ENCODE data around the gene ANKRD29.
"Not testable (repeated sequence)": the region's sequence is repeated elsewhere in the genome, so short reads cannot be mapped to it uniquely, and the experiment has no call there.

The ANKRD29 gene

DNA sequence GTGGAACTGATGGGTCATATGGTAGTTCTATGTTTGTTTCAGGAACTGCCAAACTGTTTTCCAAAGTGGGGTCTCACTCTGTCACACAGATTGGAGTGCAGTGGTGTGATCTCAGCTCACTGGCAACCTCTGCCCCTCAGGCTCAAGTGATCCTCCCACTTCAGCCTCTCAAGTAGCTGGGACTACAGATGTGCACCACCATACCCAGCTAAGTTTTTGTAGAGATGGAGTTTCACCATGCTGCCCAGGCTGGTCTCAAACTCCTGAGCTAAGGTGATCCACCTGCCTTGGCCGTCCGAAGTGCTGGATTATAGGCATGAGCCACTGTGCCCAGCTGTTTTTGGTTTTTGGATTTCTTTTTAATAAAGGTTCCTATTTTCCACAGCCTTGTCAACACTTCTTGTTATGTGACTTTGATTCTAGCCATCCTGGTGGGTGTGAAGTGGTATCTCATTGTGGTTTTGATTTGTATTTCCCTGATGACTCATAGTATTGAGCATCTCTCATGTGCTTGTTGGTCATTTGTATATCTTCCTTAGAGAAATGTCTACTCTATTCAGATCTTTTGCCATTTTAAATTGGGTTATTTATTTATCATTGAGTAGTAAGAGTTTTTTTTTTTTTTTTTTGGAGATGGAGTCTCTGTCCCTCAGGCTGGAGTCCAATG lies 99.2 kb downstream of the ANKRD29 start:
- DNase-seq (ENCODE audit: low read depth in 2 of 2, low spot score in 1 of 2), result no peak

DNA sequence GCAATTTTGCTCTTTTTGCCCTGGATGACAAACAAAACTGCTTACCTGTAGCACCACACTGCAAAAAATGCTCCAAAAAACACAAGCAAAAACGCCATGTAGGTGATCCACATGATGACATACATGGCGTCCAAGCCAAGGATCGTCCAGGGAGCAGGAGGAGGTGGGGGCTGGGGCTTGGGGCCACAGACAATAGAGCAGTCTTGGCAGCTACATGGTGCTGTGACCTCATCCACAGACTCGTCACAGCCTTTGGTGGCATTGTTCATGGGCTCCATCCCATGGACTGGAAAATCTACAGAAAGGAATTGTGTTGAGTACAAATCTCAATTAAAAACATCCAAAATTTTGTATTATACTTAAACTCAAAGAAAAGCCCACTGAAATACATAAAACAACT lies 102.5 kb downstream of the ANKRD29 start:
- no peak for DNase-seq (ENCODE audit: low read depth in 2 of 2, low spot score in 1 of 2)

DNA sequence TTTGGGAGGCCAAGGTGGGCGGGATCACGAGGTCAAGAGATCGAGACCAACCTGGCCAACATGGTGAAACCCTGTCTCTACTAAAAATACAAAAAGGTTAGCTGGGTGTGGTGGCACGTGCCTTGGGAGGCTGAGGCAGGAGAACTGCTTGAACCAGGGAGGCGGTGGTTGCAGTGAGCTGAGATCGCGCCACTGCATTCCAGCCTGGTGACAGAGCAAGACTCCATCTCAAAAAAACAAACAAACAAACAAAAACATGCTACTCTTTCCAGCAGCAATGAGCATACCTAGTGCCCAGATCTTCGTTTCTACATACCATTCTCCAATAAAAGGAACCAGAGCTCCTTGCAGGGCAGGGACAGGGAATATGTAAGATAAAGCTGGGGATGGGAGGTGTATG lies 105.2 kb downstream of the ANKRD29 start:
- not testable (repeated sequence) for DNase-seq (ENCODE audit: low read depth in 2 of 2, low spot score in 1 of 2)

DNA sequence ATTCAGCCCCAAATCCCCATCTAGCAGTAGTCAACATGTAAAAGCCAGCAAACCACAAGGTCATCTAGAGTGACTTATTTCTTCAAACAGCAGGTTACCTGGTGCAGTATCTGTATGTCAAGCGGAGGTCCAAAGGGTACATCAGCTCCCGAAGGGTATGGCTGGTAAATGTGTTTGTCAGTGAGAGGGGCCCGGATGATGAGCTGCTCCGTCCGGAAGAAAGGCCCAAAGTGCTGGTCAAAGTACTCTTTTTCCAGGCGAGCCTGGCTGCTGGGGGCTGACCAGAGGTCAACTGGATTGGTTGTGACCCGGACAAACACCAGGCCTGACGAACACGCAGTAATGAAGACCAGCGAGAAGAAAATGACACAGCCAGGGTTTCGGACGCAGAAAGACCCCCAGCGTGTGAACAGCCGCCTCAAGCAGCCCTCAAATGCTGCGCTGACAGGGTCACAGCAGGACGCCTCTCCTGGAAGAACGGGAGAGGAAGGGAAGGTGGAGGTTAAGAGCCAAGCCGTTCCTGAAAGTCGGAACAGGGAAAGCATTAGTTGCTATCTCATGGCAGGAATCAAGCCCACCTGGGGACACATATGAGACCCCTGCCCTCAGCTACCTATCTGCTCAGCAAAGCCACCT lies 106.4 kb downstream of the ANKRD29 start:
- DNase-seq (ENCODE audit: low read depth in 2 of 2, low spot score in 1 of 2), result no peak

DNA sequence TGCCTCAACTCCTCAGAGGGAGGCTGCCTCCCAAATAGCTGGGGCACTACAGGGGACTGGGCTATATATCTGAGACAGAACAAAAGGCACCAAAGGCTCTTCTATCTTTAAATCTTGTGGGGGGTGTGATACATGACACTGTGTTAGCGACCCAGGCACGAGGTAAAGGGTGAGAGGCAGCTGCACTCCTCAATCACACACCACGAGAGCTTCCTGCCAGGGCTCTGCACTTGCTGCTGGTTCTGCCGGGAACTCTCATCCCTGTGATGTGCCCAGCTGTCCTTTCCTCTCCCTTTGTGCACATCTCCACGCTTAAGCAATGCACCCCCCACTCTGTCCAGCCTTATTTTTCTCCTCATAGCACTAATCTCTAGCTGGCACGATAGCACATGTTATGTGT lies 108.8 kb downstream of the ANKRD29 start:
- no peak for DNase-seq (ENCODE audit: low read depth in 2 of 2, low spot score in 1 of 2)

DNA sequence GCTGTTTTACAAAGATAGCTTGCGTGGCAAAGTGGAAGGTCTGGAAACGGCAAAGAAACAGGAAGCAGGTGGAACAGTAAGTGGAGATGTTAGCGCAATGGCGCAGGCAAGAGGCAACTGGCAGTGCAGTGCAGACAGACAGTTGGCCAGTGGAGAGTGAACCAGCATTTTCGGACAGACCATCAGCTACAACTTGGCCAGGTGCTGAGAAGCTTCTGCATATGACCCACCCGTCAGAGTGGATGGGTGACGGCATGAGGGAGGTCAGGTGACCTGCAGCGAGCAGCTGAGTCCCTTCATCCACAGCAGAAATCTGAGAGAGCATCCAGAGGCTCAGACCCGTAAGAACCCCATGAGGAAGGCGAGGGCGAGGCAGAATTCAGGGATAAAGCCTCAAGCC lies 110.2 kb downstream of the ANKRD29 start:
- no peak for DNase-seq (ENCODE audit: low read depth in 2 of 2, low spot score in 1 of 2)

DNA sequence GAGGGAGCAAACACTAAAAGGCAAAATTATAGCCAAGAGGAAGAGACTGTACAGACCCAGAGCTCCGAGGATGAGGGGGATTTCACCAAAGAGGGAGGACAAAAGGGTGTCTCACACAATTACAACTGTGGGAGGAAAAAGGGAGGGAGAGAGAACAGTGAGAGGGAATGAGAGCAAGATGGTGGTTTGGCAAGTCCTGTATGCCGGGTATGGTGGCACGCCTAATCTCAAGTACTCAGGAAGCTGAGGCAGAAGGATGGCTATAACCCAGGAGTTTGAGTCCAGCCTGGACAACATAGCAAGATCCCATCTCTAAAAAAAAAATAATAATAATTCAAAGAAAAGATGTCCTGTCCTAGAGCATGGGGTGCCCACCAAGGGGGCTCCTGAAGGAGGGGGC lies 110.7 kb downstream of the ANKRD29 start:
- no peak for DNase-seq (ENCODE audit: low read depth in 2 of 2, low spot score in 1 of 2)

DNA sequence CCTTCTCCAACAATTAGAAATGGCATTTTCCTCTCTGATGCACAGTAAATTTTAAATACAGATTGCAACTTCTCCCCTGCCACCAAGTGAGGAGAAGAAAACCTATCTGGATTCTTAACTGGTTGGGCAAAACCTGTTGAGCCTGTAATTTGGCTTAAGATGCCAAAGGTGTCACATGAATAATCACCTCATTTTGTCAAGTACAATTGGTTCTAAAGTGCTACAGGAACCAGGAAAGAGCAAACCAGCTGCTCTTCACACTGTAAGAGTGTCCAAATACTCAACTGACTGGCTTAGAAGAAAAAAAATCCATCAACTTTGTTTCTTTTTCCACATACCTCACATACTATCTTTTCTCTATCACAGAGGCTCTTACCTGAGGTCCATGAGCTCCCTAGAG lies 111.8 kb downstream of the ANKRD29 start:
- no peak for DNase-seq (ENCODE audit: low read depth in 2 of 2, low spot score in 1 of 2)

All from stimulated activated CD8-positive, alpha-beta memory T cell treated with anti-CD3 and anti-CD28 coated beads, Interleukin-4, amount 100 ng/mL, for 4 hours (primary cell).